Ureter (tissue), 1 donor: Measurements from ENCODE around the gene EIF5A2. TPM values are rescaled to one million over a fixed set of nuclear protein-coding genes. Genes with fewer than 3 reads are reported as not detected.

Experiments
- DNase-seq: peaks from one replicate; pipeline ENCODE4 v3.0.0-alpha.2; 2020; ENCODE audit warnings: low spot score
- total RNA-seq: library from RNA; stranded (reverse); gene quantifications from one replicate; pipeline ENCODE4 v1.2.4, GENCODE V29; 2023
- donor health status: DM: yes; HTN: yes; CAD: no.

EIF5A2 gene
- total RNA-seq, 1 donor from 2014 or later = 10.2 TPM

DNA sequence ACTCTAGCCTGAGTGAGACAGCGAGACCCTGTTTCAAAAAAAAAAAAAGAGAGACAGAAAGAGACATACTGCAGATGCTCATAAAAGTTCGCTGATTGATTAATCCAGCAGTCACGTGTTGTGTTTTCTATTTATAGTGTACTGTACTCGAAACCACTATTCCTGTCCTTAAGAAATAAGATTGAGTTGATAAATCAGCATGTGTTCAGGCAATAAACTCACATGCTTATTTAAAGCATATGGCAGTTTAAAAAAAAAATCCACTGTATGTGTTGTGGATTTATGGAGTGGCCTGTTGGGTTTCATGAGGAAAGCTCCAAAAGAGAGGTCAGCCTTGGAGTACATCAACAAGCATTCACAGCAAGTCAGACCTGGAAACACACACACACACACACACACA, 56.1 kb downstream of the EIF5A2 start:
- no peak for DNase-seq

DNA sequence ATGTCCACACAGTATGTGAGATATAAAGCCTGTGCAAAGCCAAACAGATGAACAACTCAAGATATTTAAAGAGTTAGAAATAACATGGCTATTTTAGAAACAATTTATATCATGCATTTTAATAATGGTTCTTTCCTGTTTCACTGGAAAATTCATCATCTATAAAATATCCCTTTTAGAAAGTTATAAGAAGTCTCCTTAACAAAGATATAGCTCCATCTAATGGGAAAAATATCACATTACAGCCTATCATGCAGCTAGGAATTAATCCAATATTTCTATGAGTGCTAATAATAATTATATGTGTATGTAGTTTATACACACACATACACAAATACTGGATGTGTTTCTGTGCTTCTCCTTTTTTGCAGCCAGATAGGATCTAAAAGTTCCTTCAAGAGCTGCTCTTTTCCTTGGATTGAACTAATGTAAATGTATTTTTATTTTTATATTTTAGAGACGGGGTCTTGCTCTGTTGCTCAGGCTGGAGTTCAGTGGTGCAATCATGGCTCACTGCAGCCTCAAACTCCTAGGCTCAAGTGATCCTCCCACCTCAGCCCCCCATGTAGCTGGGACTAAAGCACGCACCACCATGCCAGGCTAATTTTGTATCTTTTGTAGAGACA, 60.0 kb downstream of the EIF5A2 start:
- DNase-seq = no peak

DNA sequence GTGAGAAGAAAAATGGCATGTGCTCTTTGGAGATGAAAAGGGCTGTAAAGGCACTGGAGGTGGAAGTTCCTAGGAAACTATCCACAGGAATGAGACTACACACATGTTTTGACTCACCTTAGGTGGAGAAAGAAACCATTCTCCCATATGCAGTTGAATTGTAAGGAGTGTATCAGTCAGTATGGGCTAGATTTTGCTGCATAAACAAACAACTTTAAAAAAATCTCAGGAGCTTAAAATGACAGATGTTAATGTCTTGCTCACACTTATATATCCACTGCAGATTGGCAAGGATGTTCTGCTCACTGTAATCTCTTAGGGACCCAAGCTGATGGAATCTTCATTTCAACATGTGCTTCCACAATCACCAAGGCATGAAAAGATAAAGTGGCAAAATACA, 64.1 kb downstream of the EIF5A2 start:
- DNase-seq = no peak

DNA sequence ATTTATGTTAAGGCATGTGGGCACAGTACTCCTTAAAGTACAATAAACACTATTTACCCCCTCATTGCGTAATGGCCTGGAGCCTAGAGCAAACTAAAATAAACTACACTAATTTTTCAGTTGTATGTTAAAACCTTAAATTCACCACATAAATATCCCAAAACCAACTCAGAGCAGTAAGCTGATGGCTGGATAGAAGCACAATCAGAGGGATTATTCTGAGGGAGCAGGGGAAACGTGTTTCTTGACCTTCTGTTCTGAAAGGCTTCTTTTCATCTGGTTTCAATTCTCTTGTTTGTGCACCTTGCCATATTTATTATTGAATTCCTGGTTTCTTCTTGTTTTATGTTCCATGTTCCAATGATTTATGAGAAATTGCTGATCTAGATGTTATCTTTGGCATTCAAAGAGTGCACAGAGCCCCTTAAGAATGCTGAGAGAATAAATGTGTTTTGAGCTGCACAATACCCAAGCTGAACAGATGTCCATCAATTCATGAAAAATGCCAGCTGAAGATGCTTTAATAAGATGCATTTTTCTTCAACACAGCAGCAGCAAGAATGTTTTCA, 68.1 kb downstream of the EIF5A2 start:
- DNase-seq = no peak

DNA sequence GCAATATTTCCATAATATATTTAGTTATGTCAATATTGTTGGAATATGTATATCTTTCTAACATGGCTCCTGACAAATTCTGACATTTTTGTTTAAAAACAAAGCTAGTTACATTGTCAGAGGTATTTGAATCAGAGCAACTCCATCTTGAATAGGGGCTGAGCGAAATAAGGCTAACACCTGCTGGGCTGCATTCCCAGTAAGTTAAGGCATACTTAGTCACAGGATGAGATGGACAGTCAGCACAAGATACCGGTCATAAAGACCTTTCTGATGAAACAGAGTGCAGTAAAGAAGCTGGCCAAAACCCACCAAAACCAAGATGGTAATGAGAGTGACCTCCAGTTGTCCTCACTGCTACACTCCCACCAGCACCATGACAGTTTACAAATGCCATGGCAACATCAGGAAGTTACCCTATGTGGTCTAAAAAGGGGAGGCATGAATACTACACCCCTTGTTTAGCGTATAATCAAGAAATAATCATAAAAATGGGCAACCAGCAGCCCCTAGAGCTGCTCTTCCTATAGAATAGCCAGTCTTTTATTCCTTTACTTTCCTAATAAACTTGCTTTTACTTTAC, 68.8 kb downstream of the EIF5A2 start:
- no peak for DNase-seq

Other genes starting within 250 kb of the EIF5A2 start
- 73.7 TPM for gene RPL22L1, start 38.4 kb downstream of the EIF5A2 start, total RNA-seq
- gene SLC2A2, start 118.1 kb upstream of the EIF5A2 start, total RNA-seq = not detected